NCI-H187 (cell line): ENCODE data around the gene ESX1.
"Not testable (repeated sequence)": the region's sequence is repeated elsewhere in the genome, so short reads cannot be mapped to it uniquely, and the experiment has no call there.

Experiments used
- DNase-seq, 2 experiments: peaks; one replicate each; lab custom pipeline; 2025; lab: John Stamatoyannopoulos, UW

Gene ESX1

DNA sequence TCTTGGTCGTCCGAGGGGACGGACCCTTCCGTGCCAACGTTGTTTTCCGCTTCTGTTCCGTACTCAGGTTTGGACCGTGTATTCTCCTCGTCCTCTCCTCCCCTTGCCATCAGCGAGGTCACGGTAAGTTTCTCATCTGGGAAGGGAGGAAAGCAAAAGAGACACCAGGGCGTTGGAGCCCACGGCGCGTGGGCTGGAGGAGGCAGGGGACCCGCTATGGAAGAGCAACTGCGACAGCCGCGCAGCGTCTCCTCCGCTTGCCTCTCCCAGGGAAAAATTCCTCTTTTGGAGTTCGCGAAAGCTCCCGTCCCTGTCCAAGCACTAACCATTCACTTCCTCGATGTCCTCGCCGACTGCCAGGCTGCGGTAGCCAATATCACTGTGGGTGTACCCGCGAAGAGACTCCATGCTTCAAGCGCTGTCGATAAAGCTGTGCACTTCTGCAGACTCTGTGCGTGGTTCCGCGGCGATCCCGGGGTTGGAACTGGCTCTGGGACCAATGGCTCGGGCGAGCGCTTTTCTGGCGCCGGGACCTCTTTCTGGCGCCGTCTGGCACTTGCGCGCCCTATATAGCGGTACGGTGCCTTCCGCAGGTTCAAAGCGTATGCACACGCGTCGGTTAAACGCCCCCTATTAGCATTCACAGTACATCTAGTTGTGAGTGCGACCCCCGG is at the start of gene ESX1:
TSS of gene ESX1 (minus strand) at position 492 of the 674 bp plus-strand sequence. CDS start at position 408, 84 bp downstream.
- DNase-seq, result no peak

GRCh38 chrX:104295636-104296035 is 40.9 kb upstream of the ESX1 start:
- no peak for DNase-seq

- no peak for DNase-seq
Measured at GRCh38 chrX:104288961-104289360, 34.2 kb upstream of the ESX1 start.

- no peak for DNase-seq
Measured at GRCh38 chrX:104288269-104288668, 33.5 kb upstream of the ESX1 start.

DNA sequence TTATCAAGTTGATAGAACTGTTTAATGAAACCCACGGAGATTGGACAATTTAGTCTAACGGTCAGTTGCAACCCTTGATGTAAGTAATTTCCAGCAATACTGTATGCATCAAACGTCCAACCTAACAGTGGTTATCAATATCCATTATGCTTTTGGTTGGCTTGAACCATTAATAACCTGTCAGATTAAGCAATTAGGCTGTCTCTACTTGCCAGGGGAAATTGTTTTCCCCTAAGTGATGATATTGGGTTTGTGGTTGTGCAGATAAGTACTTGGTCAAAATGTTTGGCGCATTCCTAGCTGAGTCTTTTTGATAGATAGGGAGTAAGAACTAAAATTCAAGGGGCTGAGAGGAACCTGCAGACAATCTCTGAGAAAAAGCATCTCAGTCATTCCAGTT is 30.5 kb upstream of the ESX1 start:
- no peak for DNase-seq

DNA sequence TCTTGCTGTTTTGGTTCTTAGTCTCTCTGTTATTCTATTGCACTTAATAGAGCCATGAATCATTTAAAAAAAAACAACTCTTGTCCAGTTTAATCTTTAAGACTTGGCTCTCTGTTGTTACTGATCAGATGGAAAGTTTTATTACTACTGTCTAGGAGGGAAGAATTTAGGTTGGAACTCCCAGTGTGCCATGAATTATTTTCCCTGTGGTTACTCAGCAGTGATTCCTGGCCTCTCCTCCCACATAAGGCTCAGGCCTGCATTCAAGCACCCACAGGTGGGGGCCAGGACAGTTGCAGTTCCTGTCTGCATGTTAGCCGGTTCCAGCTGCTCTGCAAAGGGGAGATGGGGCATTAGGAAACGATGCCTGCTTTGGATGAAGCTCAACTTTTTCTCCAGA is 29.8 kb upstream of the ESX1 start:
- no peak for DNase-seq

DNA sequence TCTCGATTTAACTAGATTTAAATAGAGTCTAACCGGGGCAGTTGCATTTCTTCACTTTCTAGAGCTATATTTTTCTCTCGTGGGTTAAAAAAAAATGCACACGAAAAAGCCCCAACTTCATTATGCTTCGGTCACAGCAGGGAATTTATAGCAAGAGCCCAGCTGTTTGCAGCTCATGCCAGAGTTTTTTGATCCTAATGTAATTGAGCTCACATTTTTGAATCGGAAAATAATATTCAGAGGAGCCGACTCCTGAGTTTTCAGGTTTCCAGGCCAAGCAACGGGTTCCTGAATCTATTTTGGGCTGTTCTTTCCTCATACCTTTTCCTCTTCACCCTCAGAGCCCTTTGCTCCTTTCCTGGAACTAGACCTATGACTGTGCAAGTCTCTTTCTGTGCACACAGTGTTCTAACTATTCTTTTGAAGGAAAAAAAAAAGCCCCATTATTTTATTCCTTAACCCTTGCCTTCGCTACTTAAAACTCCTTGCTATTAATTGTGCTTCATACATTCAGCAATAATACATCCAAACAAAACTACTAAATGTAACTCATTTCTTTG is 27.5 kb upstream of the ESX1 start:
- DNase-seq, result no peak

DNA sequence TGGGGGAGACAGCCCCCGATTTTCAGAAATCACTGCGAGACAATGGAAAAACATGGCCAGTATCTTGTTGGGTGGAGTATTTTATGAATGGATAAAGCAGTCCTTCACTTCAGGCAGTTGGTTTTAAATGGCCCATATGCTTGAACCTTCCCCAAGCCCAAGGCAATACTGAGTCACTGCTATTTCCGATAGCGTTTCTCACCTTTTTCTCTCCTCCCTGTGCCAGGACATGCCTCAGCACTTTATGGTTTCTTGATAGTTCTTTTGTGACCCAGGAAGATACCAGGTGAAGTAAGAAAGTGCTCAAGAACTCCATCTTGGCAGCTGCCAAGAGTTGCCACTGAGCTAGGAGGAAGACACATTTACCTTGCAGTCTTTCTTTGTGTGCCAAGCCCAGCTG is 26.8 kb upstream of the ESX1 start:
- no peak for DNase-seq

DNA sequence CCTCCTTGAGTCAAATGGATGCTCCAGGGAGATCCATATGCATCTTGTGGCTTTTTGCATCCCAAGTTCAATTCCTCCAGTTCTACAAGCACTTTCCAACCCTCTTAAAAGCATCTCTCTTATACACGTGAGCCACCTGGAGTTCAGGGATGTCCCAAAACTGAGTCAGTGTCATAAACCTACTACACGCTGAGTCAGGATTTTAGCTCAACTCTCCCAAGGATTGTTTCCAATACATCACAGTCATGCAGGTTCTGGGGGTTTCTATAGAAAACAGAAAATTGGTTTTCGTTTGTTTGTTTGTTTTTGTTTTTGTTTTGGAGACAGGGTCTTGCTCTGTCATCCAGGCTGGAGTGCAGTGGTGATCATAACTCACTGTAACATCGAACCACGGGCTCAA is 25.9 kb upstream of the ESX1 start:
- no peak for DNase-seq

DNA sequence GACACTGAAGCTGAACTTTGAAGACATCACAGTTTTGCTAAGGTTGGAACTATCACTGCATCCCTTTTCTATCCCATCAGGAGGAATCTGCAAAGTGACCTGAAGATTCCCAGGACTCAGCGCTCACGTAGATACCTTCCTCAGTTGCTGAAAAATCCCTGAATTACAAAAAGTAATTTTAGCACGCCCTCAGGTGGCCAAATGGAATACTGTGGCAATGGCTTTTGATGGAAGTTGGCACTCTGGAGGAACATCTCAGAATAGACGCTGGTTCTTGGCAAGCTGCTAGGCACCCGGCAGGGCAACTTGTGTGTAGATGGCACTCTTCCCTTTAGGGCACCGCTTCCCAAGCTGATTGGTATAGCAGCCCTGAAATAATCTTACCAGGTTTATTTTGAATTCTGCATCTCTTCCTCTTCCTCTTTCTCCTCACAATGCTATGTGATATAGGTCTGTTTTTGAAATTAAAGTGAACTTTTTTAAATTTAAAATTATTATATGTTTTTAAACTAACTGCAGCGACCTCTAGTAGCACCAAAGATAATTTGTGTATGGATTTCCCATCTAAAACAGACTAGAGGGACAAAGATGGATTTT is 16.3 kb upstream of the ESX1 start:
- DNase-seq, result no peak

DNA sequence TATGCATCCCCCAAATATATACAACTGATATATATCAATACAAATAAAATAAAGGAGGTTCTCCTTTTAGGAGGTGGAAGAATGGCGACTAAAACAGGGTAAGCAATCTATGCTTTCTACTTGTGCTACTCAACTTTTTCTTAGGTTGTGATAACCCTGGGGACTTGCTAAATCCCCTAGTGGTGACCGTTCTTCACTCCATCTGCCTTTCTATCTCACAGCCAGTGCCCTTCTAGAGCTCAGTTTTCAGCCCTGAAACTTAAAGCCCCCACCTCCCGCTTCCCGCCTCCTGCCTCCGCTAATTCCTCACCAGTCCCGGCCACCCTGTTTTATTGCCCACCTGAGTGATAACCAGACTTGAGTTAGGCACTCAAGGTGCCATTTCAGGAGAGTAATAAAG is 15.5 kb upstream of the ESX1 start:
- DNase-seq, result no peak

DNA sequence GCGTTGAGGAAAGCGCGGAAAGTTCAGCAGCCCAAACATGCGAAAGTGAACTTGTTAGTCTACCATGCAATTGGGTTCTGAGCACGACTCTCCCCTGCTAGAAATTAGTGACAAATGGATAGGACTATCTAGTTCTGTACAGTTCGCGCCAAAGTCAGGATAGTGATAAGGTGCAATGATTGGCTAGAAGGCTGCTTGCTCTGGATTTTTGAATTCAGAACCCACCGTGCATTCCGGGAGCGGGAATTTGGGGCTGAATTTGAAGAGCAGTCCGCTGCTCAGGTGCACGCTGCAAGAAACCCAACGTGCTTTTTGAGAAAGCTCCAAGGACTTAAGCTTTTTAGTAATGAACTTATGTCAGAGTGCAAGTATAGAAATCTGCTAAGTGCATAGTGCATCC is 732 bp upstream of the ESX1 start:
- DNase-seq, result no peak

DNA sequence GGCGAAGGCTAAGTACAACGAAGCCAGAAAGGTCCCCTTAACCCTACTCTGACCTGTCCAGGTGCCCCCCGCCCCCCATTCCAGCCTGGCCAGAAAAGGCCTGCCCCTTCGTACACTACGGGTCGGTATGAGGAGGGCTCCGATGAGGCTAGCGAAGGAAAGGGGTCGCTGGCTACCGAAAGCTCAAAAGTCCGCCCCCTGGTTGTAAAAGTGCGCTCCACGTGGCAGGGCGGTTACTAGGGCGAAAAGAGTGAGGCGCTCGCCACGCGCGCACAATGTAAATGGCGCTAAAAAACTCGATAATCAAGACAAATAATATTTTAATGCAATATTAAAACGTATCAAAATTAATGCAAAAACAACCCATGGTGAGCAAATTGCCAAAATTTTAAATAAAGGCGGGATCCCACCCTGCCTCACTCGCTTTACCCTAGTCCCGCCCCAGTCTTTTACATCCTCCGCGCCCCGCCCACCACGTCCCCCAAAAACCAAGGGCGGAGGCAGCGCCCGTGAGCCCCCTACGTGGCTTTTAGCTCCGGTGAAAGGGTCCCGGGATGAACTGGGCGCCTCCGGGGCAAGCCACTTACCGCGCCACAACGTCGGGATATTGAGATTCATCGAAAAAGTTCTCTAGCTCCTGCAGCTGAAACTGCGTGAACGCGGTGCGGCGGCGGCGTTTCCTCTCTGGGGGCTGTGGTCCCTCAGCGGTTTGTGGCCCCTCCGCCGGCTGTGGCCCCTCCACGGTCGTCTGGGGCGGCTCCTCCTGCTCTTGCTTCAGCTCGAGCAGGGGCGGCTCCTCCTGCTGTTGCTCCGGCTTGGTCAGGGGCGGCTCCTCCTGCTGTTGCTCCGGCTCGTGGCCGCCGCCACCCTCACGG is 929 bp downstream of the ESX1 start:
- DNase-seq, result no peak

- DNase-seq, result no peak
Measured at GRCh38 chrX:104250470-104250869, 4.3 kb downstream of the ESX1 start.

GRCh38 chrX:104230060-104230459 is 24.7 kb downstream of the ESX1 start:
- not testable (repeated sequence) for DNase-seq

DNA sequence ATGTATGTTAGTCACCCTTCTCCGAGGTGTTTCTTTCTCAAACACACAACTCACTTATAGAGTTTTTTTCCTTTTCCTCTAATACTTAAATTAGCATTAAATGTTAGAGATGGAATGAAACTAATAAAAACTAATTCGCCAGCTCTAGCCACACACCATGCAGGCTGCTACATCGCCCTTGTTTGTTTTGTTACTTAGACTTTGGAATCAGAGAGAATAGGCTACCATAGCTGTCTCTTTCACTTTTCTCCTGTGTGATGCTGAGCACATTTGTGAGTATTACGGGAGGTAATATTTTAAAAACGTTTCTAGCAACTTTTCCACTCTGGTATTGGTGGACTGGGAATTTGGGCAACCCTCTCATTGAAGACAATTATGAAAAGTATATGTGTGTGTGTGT is 43.5 kb downstream of the ESX1 start:
- no peak for DNase-seq

DNA sequence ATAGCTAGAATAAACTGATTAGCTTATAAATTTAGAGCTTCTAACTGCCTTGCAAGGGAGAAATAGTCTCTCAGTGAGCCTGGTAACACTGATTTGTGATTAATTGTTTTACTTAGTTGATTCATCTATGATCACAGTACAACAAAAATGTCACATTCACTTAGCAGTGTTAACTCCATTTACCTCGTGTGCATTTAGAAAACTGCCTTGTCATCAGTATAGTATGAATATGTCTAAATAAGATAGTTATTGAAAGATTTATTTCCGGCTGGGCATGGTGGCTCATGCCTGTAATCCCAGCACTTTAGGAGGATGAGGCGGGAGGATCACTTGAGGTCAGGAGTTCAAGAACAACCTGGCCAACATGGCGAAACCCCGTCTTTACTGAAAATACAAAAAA is 49.2 kb downstream of the ESX1 start:
- no peak for DNase-seq
